Measurements from ENCODE around the gene ZNF318. TPM values are rescaled to one million over a fixed set of nuclear protein-coding genes. Genes with fewer than 3 reads are reported as not detected.

Gene ZNF318
- total and polyA plus RNA-seq, 10 donors: 8.6 to 56.9 (median 33.1) TPM

DNA sequence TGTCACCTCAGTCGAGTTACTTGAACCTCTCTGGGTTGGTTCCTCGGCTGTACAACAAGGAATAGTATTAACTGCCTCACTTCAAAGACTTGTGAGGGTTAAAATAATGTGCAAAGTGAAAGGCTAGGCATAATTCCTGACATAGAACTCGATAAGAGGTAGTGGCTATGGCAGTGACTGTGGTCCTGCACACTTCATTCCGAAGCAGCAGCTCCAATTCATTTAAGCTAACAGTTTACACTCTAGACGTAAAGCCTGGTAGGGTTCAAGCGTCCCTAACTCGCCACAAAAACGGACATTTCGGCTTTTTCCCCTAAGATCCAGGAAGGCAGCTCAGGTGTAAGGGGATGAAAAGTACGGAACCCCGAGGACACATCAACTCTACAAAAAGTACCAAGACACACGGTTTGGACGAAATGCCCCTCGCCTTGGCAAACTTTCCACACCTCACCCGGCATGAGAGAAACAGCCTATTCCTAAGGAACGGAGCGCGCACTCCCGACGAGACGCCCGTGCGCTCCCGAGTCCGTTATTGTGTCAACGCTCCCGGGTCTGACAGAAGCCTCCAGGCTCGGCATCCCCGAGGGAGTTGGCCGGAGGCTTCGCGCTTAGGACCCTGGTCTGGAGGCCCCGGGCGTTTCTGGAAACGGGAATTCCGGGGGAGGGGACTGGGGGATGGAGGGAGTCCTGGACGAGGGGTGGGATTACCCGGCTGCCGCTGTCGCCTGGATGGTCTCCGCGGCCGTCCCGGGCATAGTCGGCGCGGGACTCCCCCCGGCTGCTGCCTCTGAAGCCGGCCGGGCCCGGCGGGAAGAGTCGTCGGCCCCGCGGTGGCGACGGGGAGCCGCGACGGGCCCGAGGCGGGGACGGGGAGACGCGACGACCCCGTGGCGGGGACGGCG, 937 bp downstream of the ZNF318 start:
- H3K27ac ChIP-seq: peak overlapping the region; percentile 75 to 96 (median 92)
- H3K27me3 ChIP-seq (replicated peaks in 1 of 7): no peaks in the 10 kb centered on the region
- H3K9me3 ChIP-seq: no peaks in the 10 kb centered on the region
- DNase-seq: peak; percentile 89
- TF ChIP-seq POLR2AphosphoS5 (IDR thresholded peaks at IDR 0.05): peak in 2 of 3 donors; percentile 6 to 12
- TF ChIP-seq, protein P1, sequence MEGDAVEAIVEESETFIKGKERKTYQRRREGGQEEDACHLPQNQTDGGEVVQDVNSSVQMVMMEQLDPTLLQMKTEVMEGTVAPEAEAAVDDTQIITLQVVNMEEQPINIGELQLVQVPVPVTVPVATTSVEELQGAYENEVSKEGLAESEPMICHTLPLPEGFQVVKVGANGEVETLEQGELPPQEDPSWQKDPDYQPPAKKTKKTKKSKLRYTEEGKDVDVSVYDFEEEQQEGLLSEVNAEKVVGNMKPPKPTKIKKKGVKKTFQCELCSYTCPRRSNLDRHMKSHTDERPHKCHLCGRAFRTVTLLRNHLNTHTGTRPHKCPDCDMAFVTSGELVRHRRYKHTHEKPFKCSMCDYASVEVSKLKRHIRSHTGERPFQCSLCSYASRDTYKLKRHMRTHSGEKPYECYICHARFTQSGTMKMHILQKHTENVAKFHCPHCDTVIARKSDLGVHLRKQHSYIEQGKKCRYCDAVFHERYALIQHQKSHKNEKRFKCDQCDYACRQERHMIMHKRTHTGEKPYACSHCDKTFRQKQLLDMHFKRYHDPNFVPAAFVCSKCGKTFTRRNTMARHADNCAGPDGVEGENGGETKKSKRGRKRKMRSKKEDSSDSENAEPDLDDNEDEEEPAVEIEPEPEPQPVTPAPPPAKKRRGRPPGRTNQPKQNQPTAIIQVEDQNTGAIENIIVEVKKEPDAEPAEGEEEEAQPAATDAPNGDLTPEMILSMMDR (IDR thresholded peaks at IDR 0.05 in 8 of 11, conservative IDR thresholded peaks at IDR 0.05 in 3 of 11): no peak
- no peak for TF ChIP-seq POLR2A (IDR thresholded peaks at IDR 0.05)
- H3K36me3 ChIP-seq: peaks cover 0 to 22% (median 18%) of the 10 kb centered on the region in 6 donors
- peaks cover 14 to 83% (median 40%) of the 10 kb centered on the region in 6 donors for H3K4me1 ChIP-seq
- 2 to 5% (median 2%) methylated on average over 53 to 71 of the region's 71 CpGs for WGBS, 5 donors
- H3K4me3 ChIP-seq: peak overlapping the region; percentile 64 to 92 (median 76)
- intact Hi-C loops (cut with DNase I; ENCODE audit: low total_unique reads): no loop called here

DNA sequence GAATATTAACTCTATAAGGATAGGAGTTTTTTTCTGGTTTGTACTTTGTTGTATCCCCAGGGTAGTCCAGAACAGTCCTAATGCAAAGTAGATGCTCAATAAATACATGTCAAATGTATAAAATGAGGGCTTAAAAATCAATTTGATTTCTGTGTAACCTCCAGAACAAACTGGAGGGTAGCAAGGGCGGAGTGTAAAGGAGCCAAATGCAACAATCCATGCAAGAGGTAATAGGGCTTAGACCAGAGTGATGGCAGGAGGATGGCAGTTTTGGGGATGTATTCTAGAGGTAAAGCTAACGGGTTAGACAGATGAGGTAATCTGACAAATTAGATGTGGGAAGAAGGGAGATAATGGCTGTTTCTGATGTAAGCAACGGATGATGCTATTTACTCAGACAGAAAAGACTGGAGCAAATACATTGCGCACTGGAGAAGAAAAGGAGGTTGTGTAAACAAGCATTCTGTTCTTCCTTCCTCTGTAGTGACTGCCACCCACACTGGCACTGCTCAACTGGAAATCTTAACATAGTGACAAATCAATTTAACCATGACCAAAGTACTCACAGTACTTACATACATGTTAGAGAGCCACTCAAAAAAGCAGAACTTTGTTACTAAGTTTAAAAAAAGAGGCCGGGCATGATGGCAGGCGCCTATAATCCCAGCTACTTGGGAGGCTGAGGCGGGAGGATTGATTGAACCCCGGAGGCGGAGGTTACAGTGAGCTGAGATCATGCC, 2.0 kb downstream of the ZNF318 start:
- TF ChIP-seq POLR2AphosphoS5 (IDR thresholded peaks at IDR 0.05): peak in 2 of 3 donors; percentile 27 to 75
- no peak for TF ChIP-seq POLR2A (IDR thresholded peaks at IDR 0.05)
- H3K36me3 ChIP-seq: peaks cover 0 to 33% (median 29%) of the 10 kb centered on the region in 6 donors
- WGBS, 5 donors: 59 to 75% (median 67%) methylated on average over 9 of the region's 9 CpGs
- H3K9me3 ChIP-seq: no peaks in the 10 kb centered on the region
- peak overlapping the region in 7 of 8 donors; percentile 51 to 96 (median 92) for H3K27ac ChIP-seq
- intact Hi-C loops (cut with DNase I; ENCODE audit: low total_unique reads): no loop called here
- no peaks in the 10 kb centered on the region for H3K27me3 ChIP-seq (replicated peaks in 1 of 7)
- DNase-seq: no peak
- H3K4me1 ChIP-seq: peaks cover 14 to 86% (median 40%) of the 10 kb centered on the region in 6 donors
- H3K4me3 ChIP-seq: peak overlapping the region; percentile 64 to 92 (median 76)

DNA sequence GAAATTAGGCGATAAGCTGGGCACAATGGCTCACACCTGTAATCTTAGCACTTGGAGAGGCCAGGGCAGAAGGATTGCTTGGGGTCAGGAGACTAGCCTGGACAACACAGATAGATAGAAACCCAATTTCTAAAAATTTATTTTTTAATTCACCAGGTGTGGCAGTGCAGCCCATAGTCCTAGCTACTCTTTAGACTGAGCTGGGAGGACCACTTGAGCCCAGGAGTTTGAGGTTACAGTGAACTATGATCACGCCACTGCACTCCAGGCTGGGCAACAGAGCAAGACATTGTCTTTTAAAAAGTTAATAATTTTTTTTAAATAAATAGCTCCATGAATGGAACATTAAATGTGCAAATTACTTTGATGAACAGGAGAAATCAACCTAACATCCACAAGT, 8.2 kb downstream of the ZNF318 start:
- Histone ChIP-seq H3K4me3 (no peak overlapping the region), H3K36me3 (peaks cover 0 to 95% (median 69%) of the 10 kb centered on the region in 6 donors), H3K4me1 (peaks cover 0 to 74% (median 11%) of the 10 kb centered on the region in 6 donors), H3K9me3 (no peaks in the 10 kb centered on the region), H3K27ac (no peak overlapping the region), H3K27me3 (replicated peaks in 1 of 7) (no peaks in the 10 kb centered on the region)
- 92 to 97% (median 95%) methylated on average over 2 of the region's 2 CpGs for WGBS, 5 donors
- TF ChIP-seq, protein P1 (IDR thresholded peaks at IDR 0.05 in 8 of 11, conservative IDR thresholded peaks at IDR 0.05 in 3 of 11): peak in 1 of 11 experiments; percentile 6
- no peak for TF ChIP-seq POLR2AphosphoS5 (IDR thresholded peaks at IDR 0.05)
- intact Hi-C loops (cut with DNase I; ENCODE audit: low total_unique reads): no loop called here
- DNase-seq: no peak

DNA sequence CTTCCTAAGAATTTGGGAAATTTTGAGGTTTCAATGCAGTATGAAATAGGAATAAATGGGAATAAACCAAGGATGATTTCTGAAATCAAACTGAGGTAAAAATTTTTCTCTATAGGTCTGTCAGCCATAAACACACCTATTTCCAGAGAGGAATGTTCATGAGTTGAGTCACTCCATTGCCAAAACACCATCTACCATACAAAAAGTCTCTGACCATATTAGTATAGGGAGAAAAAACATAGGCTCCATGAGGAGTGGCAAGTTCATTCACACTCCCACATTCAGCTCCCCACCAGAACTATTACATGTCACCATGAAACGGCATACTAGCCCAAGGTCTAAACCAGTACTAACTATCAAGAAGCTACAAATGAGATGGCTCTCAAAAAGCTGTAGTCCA, 9.6 kb downstream of the ZNF318 start:
- Histone ChIP-seq H3K4me1 (peaks cover 0 to 59% (median 2%) of the 10 kb centered on the region in 6 donors), H3K36me3 (peaks cover 0 to 100% (median 79%) of the 10 kb centered on the region in 6 donors), H3K27me3 (replicated peaks in 1 of 7) (no peaks in the 10 kb centered on the region), H3K27ac (no peak overlapping the region), H3K9me3 (no peaks in the 10 kb centered on the region), H3K4me3 (no peak overlapping the region)
- DNase-seq: no peak
- WGBS, 5 donors: 90 to 100% (median 93%) methylated on average over 1 of the region's 1 CpG
- TF ChIP-seq, protein P1 (IDR thresholded peaks at IDR 0.05 in 8 of 11, conservative IDR thresholded peaks at IDR 0.05 in 3 of 11): no peak
- TF ChIP-seq POLR2AphosphoS5 (IDR thresholded peaks at IDR 0.05) (no peak), POLR2A (IDR thresholded peaks at IDR 0.05) (no peak)
- intact Hi-C loops (cut with DNase I; ENCODE audit: low total_unique reads): no loop called here

Data from spleen (tissue), 11 donors.